Thyroid gland (tissue), 4 donors: ENCODE data around the gene ERGIC2. TPM values are rescaled to one million over a fixed set of nuclear protein-coding genes. Genes with fewer than 3 reads are reported as not detected.

ENCODE experiments used
- DNase-seq, 2 donors: peaks; one replicate each; pipeline ENCODE4 v3.0.0-alpha.2; 2019
- H3K27ac ChIP-seq, 3 donors: fragments of 200-600 bp; sonication (generic); 1 replicate in 2 of 3; 2 replicates in 1 of 3; pipeline ENCODE4 v1.5.1; 2016 to 2019; ENCODE audit warnings: mild to moderate bottlenecking in 1 of 3, moderate library complexity in 1 of 3
- H3K27me3 ChIP-seq: fragments of 200-600 bp; sonication (generic); one replicate; pipeline ENCODE4 v1.5.1; 2019
- H3K36me3 ChIP-seq, 2 donors: fragments of 200-600 bp; sonication (generic); one replicate each; pipeline ENCODE4 v1.5.1; 2016 to 2019
- H3K4me1 ChIP-seq, 2 donors: fragments of 200-600 bp; sonication (generic); one replicate each; pipeline ENCODE4 v1.5.1; 2017 to 2019
- H3K4me3 ChIP-seq, 3 donors: fragments of 200-600 bp; sonication (generic); replicated peaks in 1 of 3; 1 replicate in 2 of 3; 2 replicates in 1 of 3; pipeline ENCODE4 v1.5.1; 2016; ENCODE audit warnings: mild to moderate bottlenecking in 1 of 3
- H3K9me3 ChIP-seq: fragments of 200-600 bp; sonication (generic); one replicate; pipeline ENCODE4 v1.5.1; 2017
- POLR2A ChIP-seq, 2 donors: fragments of 450-650 bp; IDR thresholded peaks; one replicate each; pipeline ENCODE4 v1.6.1; 2017; ENCODE audit warnings: antibody characterized with exemption in 2 of 2, mild to moderate bottlenecking in 2 of 2, moderate library complexity in 1 of 2
- WGBS, 2 donors: methylation state at CpG; one replicate each; pipeline ENCODE4 v1.1.5; 2017; 5-methylcytosine and 5-hydroxymethylcytosine counted together
- intact Hi-C: fragments of 100-400 bp; cut with DNase I; formaldehyde crosslinking; loops from one replicate; pipeline ENCODE4 v1.15.1; 2023
- total RNA-seq, 4 donors: library from RNA; depleted of rRNA; stranded (reverse); fragments of >200 nt; gene quantifications; one replicate each; pipeline ENCODE4 v1.2.3, GENCODE V29; 2016
- TF ChIP-seq, protein P1 (sequence below), 6 experiments: fragments of 200-600 bp in 3 of 6; fragments of 450-650 bp in 3 of 6; sonication (generic) in 3 of 6; IDR thresholded peaks; one replicate each; pipeline ENCODE4 v1.5.1; 2016 to 2019; ENCODE audit warnings: antibody characterized with exemption in 6 of 6, mild to moderate bottlenecking in 2 of 6, inconsistent platforms in 1 of 6, moderate library complexity in 1 of 6

Gene ERGIC2, protein sequence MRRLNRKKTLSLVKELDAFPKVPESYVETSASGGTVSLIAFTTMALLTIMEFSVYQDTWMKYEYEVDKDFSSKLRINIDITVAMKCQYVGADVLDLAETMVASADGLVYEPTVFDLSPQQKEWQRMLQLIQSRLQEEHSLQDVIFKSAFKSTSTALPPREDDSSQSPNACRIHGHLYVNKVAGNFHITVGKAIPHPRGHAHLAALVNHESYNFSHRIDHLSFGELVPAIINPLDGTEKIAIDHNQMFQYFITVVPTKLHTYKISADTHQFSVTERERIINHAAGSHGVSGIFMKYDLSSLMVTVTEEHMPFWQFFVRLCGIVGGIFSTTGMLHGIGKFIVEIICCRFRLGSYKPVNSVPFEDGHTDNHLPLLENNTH
- 10 to 100 TPM; 37.1 to 82.1 (median 62.4) TPM for total RNA-seq

DNA sequence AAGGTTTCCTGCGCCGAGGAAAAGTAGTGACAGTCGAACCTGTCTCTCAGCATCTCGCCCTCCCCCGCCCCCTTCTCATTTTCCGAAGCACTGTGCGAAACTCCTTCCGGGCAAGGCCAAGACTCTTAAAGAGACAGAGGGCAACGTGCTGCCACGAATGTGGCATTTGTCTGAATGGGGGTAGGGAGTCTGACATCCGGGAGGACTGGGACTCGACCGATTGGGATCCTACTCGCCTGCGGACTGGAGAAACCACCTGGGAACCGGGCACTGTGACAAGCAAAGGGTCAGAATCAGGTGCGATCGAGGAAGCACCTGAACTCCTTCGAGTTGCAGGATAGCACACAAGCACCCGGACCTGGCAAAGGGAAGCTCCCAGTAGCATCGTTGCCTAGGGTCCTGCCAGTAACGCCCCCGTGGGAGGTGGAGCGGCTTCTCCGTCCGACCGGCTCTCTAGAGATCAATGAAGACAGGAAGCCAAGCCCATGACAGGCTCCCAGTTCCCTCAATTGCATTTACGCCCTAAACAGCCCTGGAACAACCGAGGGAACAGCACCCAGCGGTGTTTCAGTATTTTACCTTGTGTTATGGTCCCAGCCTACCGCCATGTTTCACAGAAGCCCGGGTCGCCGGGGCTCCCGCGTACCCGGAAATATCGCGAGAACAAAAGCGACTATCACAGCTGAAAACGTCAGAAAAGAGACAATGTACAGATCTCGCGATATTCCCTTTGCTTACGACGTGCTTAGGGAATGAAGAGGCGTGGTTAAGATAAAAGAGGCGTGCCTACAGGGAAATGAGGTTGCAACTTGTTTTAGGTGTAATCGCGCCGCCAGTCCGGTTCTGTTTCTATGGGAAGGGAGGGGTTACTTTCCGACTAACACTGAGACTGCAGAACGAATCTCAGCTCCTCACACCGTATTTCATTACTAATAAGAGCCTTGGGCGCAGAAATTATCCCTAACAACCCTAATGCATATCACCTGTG is at the start of gene ERGIC2:
Gene ERGIC2 (minus strand): TSS at position 637 of the 988 bp plus-strand sequence. CDS start 9,539 bp downstream, outside the sequence.
- peak within 1 kb of the TSS; percentile 57 to 86 (median 83) for H3K27ac ChIP-seq
- no peaks in the 10 kb centered on the region for H3K9me3 ChIP-seq
- intact Hi-C loops: no loop called here
- peak; percentile 91 to 92 for DNase-seq
- WGBS, 2 donors: 1% methylated on average over 37 to 51 of the region's 55 CpGs
- peak within 1 kb of the TSS; percentile 57 to 72 (median 64) for H3K4me3 ChIP-seq
- TF ChIP-seq POLR2A (IDR thresholded peaks at IDR 0.05): peak; percentile 44 to 77
- TF ChIP-seq, protein P1, sequence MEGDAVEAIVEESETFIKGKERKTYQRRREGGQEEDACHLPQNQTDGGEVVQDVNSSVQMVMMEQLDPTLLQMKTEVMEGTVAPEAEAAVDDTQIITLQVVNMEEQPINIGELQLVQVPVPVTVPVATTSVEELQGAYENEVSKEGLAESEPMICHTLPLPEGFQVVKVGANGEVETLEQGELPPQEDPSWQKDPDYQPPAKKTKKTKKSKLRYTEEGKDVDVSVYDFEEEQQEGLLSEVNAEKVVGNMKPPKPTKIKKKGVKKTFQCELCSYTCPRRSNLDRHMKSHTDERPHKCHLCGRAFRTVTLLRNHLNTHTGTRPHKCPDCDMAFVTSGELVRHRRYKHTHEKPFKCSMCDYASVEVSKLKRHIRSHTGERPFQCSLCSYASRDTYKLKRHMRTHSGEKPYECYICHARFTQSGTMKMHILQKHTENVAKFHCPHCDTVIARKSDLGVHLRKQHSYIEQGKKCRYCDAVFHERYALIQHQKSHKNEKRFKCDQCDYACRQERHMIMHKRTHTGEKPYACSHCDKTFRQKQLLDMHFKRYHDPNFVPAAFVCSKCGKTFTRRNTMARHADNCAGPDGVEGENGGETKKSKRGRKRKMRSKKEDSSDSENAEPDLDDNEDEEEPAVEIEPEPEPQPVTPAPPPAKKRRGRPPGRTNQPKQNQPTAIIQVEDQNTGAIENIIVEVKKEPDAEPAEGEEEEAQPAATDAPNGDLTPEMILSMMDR (IDR thresholded peaks at IDR 0.05): no peak
- H3K4me1 ChIP-seq: peaks cover 4 to 7% of the 10 kb centered on the region in 2 donors
- no peaks in the 10 kb centered on the region for H3K27me3 ChIP-seq
- H3K36me3 ChIP-seq: no peaks in the 10 kb centered on the region

DNA sequence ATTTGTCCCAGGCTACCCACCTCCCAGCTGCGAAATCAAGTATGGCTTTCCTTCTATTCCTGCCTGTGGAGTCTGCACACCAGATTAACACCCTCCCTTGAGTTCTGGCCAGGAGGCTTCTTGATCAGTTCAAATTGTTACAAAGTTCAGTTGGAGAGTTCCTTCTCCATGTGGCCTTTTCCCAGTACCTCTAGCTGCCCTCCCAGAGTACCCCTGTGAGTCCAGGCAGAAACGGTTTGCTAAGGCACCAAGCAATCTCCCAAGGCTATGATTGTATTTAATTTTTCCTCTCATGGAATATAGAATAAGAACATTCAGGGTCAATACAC is 49.7 kb upstream of the ERGIC2 start:
- WGBS, 2 donors: 69 to 80% methylated on average over 2 of the region's 2 CpGs
- Histone ChIP-seq H3K36me3 (no peaks in the 10 kb centered on the region), H3K4me3 (no peak overlapping the region), H3K9me3 (no peaks in the 10 kb centered on the region), H3K27me3 (no peaks in the 10 kb centered on the region), H3K27ac (no peak overlapping the region), H3K4me1 (no peaks in the 10 kb centered on the region)
- no peak for DNase-seq
- intact Hi-C loops: no loop called here
- TF ChIP-seq POLR2A (IDR thresholded peaks at IDR 0.05): no peak
- TF ChIP-seq, protein P1 (IDR thresholded peaks at IDR 0.05): no peak

DNA sequence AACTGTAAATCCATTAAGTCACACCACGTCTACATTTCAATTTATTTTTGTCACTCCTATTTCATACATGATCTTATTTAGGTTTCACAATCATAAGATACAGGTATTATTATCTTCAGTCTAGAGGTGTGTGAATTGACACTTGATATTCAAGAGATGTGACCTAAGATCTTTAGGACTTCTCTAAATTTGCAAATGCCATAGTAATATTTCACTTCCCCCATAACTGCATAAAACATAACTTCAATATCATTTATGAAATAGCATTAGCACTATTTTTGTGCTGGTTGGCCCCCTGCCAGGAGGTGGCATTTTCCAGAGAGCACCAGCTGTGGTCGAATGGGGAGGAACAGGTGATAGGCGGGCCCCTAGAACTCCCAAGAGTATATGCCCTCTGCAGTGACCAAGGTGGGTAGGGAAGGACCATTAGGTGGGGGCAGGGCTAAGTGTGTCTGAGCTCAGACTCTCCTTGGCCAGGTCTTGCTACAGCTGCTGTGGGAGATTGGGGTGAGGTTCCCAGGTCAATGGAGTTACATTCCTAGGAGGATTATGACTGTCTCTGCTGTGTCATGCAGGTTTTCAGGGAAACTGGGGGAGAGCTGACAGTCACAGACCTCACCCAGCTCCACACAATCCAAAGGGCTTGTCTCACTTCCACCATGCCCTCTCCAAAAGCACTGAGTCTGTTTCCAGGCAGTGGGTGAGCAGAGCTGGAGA is 49.2 kb upstream of the ERGIC2 start:
- TF ChIP-seq, protein P1 (IDR thresholded peaks at IDR 0.05): no peak
- no peak for TF ChIP-seq POLR2A (IDR thresholded peaks at IDR 0.05)

DNA sequence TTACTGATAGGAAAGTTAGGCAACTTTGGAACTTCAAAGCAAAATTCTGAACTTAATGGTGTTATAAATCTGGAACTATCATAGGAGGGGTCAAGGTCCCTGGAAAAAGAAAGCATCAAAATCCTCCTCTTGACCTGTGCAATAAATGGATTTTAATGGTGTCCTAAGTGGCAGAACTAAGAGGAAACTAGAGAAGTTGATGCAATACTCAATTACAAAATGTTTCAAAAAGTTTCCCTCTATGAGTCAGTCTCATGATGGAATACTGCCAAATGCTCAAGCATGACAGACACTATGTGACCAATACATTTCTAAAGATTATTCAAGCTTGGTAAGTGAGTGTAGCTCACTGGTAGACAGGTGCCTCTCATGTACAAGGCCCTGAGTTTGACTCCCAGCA is 47.7 kb upstream of the ERGIC2 start:
- TF ChIP-seq POLR2A (IDR thresholded peaks at IDR 0.05): no peak
- TF ChIP-seq, protein P1 (IDR thresholded peaks at IDR 0.05): no peak
- Histone ChIP-seq H3K4me1 (no peaks in the 10 kb centered on the region), H3K27ac (no peak overlapping the region), H3K36me3 (no peaks in the 10 kb centered on the region), H3K27me3 (no peaks in the 10 kb centered on the region), H3K9me3 (no peaks in the 10 kb centered on the region), H3K4me3 (no peak overlapping the region)
- DNase-seq: no peak
- intact Hi-C loops: no loop called here

More for the DNA sequence above, 49.2 kb upstream of the ERGIC2 start:
- Histone ChIP-seq H3K9me3 (no peaks in the 10 kb centered on the region), H3K27ac (no peak overlapping the region), H3K4me3 (no peak overlapping the region), H3K36me3 (no peaks in the 10 kb centered on the region), H3K27me3 (no peaks in the 10 kb centered on the region), H3K4me1 (no peaks in the 10 kb centered on the region)
- intact Hi-C loops: no loop called here
- WGBS, 2 donors: 80% methylated on average over 3 of the region's 3 CpGs
- no peak for DNase-seq
